ENCODE results near the gene EARS2. TPM values are rescaled to one million over a fixed set of nuclear protein-coding genes. Genes with fewer than 3 reads are reported as not detected.
"Not testable (repeated sequence)": the region's sequence is repeated elsewhere in the genome, so short reads cannot be mapped to it uniquely, and the experiment has no call there.

Gene EARS2
- total RNA-seq, 1 experiment from 2014 or later = 38.9 TPM

DNA sequence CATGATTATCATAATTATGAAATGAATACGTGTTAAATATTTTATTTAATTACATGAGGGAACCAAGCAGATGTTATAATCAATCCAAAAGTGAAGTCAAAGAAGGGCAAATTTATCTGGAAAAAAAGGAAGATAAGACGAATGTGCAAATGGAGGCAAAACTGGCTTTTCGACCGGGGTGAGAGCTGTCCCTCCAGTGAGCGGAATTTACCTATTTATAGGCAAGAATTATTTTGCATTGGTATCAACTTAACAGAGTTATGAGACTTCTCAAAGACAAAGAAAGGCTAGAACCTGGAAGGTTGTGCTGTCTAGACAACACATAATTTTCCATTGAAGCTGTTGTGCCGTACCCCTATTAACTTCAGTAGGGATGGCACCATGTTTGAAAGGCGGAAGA, 45.4 kb downstream of the EARS2 start:
- no peak for DNase-seq (ENCODE audit: low spot score)
- intact Hi-C loops (cut with micrococcal nuclease; ENCODE audit: unreplicated experiment) = no loop called here
- no TSS peak for BruUV-seq (replicated peaks)
- Histone ChIP-seq H3K9me3 (ENCODE audit: low read depth, low read length, poor library complexity, severe bottlenecking) (no peaks in the 10 kb centered on the region), H3K27ac (ENCODE audit: low read depth, low read length, poor library complexity, severe bottlenecking) (no peak overlapping the region), H3K36me3 (ENCODE audit: insufficient read depth, low read length, poor library complexity, severe bottlenecking) (no peaks in the 10 kb centered on the region), H3K4me3 (ENCODE audit: low read depth, low read length, poor library complexity, severe bottlenecking) (no peak overlapping the region), H3K27me3 (replicated peaks; ENCODE audit: insufficient read depth, low read depth, low read length, poor library complexity) (no peaks in the 10 kb centered on the region), H3K4me1 (ENCODE audit: insufficient read depth, low read length, poor library complexity, severe bottlenecking) (peaks cover 6% of the 10 kb centered on the region)
- POLR2A ChIA-PET (ENCODE audit: low non-redundant PET) = no interaction called here
- CTCF ChIA-PET = no interaction called here
- no peak for TF ChIP-seq EZH2 (IDR thresholded peaks at IDR 0.05; ENCODE audit: borderline replicate concordance, low read depth, low read length, poor library complexity, severe bottlenecking)
- TF ChIP-seq, protein P1, sequence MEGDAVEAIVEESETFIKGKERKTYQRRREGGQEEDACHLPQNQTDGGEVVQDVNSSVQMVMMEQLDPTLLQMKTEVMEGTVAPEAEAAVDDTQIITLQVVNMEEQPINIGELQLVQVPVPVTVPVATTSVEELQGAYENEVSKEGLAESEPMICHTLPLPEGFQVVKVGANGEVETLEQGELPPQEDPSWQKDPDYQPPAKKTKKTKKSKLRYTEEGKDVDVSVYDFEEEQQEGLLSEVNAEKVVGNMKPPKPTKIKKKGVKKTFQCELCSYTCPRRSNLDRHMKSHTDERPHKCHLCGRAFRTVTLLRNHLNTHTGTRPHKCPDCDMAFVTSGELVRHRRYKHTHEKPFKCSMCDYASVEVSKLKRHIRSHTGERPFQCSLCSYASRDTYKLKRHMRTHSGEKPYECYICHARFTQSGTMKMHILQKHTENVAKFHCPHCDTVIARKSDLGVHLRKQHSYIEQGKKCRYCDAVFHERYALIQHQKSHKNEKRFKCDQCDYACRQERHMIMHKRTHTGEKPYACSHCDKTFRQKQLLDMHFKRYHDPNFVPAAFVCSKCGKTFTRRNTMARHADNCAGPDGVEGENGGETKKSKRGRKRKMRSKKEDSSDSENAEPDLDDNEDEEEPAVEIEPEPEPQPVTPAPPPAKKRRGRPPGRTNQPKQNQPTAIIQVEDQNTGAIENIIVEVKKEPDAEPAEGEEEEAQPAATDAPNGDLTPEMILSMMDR (conservative IDR thresholded peaks at IDR 0.05; ENCODE audit: low read depth, low read length) = no peak

DNA sequence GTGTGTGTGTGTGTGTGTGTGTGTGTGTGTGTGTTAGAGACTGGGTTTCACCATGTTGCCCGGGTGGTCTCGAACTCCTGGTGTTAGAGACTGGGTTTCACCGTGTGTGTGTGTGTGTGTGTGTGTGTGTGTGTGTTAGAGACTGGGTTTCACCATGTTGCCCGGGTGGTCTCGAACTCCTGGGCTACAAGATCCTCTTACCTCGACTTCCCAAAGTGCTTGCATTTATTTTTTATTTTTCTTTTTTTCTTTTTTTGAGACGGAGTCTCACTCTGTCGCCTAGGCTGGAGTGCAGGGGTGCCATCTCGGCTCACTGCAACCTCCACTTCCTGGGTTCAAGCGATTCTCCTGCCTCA, 46.3 kb downstream of the EARS2 start:
- intact Hi-C loops (cut with micrococcal nuclease; ENCODE audit: unreplicated experiment); H3K9me3 ChIP-seq (ENCODE audit: low read depth, low read length, poor library complexity, severe bottlenecking); H3K36me3 ChIP-seq (ENCODE audit: insufficient read depth, low read length, poor library complexity, severe bottlenecking); DNase-seq (ENCODE audit: low spot score); POLR2A ChIA-PET (ENCODE audit: low non-redundant PET); H3K4me1 ChIP-seq (ENCODE audit: insufficient read depth, low read length, poor library complexity, severe bottlenecking); H3K27me3 ChIP-seq (replicated peaks; ENCODE audit: insufficient read depth, low read depth, low read length, poor library complexity): not testable (repeated sequence)
- Histone ChIP-seq H3K27ac (ENCODE audit: low read depth, low read length, poor library complexity, severe bottlenecking) (peak overlapping the region; percentile 92), H3K4me3 (ENCODE audit: low read depth, low read length, poor library complexity, severe bottlenecking) (peak overlapping the region; percentile 80)
- TSS peak; percentile 71 for BruUV-seq (replicated peaks)
- CTCF ChIA-PET = interaction anchor here (0.7 kb wide), 1 partner anchor 86 kb away, joined by 5 read pairs; no protein-coding TSS in a partner anchor

DNA sequence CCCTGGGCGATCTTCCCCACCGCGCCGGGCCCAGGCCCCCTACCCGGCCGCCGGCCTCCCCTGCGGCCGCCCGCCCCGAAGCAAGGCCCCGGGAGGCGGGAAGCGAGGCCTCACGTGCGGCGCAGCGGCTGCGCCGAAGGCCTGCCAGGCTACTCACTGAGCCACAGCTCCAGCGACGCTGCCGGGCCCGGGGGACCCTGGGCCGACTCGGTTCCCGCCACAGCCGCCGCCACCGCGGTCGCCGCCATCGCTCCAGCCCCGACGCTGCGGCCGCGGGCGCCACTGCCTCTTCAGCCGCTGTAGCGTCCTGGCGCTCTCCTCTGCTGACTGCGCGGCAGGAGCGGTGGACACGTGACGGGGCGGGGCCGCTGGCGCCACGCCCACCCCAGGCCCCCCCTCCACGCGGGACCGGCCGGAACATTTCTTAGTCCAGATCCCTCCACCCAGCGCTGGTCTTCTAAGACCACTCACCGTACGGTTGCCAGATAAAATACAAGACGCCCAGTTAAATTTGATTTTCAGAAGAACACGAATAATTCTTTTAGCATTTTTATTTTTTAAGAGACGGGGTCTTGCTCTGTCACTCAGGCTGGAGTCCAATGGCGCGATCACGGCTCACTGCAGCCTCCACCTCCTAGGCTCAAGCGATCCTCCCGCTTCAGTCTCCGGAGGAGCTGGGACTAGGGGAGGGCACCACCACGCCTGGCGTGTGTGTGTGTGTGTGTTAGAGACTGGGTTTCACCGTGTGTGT, 46.8 kb downstream of the EARS2 start, which contains the start of gene GGA2:
Gene GGA2 (minus strand): TSS at position 331 of the 751 bp plus-strand sequence. CDS start 83 bp downstream, at position 248.
- BruUV-seq (replicated peaks) = no TSS peak
- peak within 1 kb of the TSS; percentile 92 for H3K27ac ChIP-seq (ENCODE audit: low read depth, low read length, poor library complexity, severe bottlenecking)
- intact Hi-C loops (cut with micrococcal nuclease; ENCODE audit: unreplicated experiment) = no loop called here
- no peaks in the 10 kb centered on the region for H3K36me3 ChIP-seq (ENCODE audit: insufficient read depth, low read length, poor library complexity, severe bottlenecking)
- peak within 1 kb of the TSS; percentile 80 for H3K4me3 ChIP-seq (ENCODE audit: low read depth, low read length, poor library complexity, severe bottlenecking)
- peak; percentile 88 for DNase-seq (ENCODE audit: low spot score)
- no peaks in the 10 kb centered on the region for H3K27me3 ChIP-seq (replicated peaks; ENCODE audit: insufficient read depth, low read depth, low read length, poor library complexity)
- no peaks in the 10 kb centered on the region for H3K9me3 ChIP-seq (ENCODE audit: low read depth, low read length, poor library complexity, severe bottlenecking)
- CTCF ChIA-PET = interaction anchor here (0.7 kb wide), 1 partner anchor 86 kb away, joined by 5 read pairs; no protein-coding TSS in a partner anchor
- TF ChIP-seq, protein P1 (conservative IDR thresholded peaks at IDR 0.05; ENCODE audit: low read depth, low read length) = no peak
- no peak for TF ChIP-seq EZH2 (IDR thresholded peaks at IDR 0.05; ENCODE audit: borderline replicate concordance, low read depth, low read length, poor library complexity, severe bottlenecking)
- peaks cover 12% of the 10 kb centered on the region for H3K4me1 ChIP-seq (ENCODE audit: insufficient read depth, low read length, poor library complexity, severe bottlenecking)
- POLR2A ChIA-PET (ENCODE audit: low non-redundant PET) = no interaction called here

DNA sequence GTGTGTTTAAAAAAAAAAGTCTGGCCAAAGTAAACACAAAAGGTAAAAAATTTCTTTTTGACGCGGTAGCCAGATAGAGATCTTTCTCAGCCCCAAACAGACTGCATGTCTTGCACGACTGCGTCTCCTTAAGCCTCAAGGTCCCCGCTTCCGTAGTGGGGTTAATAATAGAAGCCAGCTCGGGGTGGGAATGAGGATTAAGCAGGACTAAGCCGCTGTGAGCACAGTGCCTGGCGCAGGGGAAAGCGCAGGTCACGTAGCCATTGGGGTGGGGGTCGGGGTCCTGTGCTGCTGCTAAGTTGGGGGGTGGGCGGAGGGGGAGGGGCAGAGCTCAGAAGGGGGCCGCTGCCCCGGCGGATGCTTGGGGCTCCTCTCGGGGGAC, 47.4 kb downstream of the EARS2 start:
- Histone ChIP-seq H3K4me3 (ENCODE audit: low read depth, low read length, poor library complexity, severe bottlenecking) (peak overlapping the region; percentile 80), H3K27me3 (replicated peaks; ENCODE audit: insufficient read depth, low read depth, low read length, poor library complexity) (no peaks in the 10 kb centered on the region), H3K4me1 (ENCODE audit: insufficient read depth, low read length, poor library complexity, severe bottlenecking) (peaks cover 17% of the 10 kb centered on the region), H3K36me3 (ENCODE audit: insufficient read depth, low read length, poor library complexity, severe bottlenecking) (no peaks in the 10 kb centered on the region), H3K9me3 (ENCODE audit: low read depth, low read length, poor library complexity, severe bottlenecking) (no peaks in the 10 kb centered on the region), H3K27ac (ENCODE audit: low read depth, low read length, poor library complexity, severe bottlenecking) (peak overlapping the region; percentile 92)
- ChIA-PET CTCF (no interaction called here), POLR2A (ENCODE audit: low non-redundant PET) (no interaction called here)
- BruUV-seq (replicated peaks) = no TSS peak
- TF ChIP-seq, protein P1 (conservative IDR thresholded peaks at IDR 0.05; ENCODE audit: low read depth, low read length) = no peak
- TF ChIP-seq EZH2 (IDR thresholded peaks at IDR 0.05; ENCODE audit: borderline replicate concordance, low read depth, low read length, poor library complexity, severe bottlenecking) = no peak
- intact Hi-C loops (cut with micrococcal nuclease; ENCODE audit: unreplicated experiment) = no loop called here
- peak; percentile 44 for DNase-seq (ENCODE audit: low spot score)
